COLO829 (cell line): ENCODE results near the gene FAM3D.

Experiments
- DNase-seq: peaks from one replicate; pipeline ENCODE4 v3.0.0; 2012; ENCODE audit warnings: low spot score

FAM3D gene

GRCh38 chr3:58591517-58592510, 74.8 kb downstream of the FAM3D start:
- peak; percentile 91 for DNase-seq

DNA sequence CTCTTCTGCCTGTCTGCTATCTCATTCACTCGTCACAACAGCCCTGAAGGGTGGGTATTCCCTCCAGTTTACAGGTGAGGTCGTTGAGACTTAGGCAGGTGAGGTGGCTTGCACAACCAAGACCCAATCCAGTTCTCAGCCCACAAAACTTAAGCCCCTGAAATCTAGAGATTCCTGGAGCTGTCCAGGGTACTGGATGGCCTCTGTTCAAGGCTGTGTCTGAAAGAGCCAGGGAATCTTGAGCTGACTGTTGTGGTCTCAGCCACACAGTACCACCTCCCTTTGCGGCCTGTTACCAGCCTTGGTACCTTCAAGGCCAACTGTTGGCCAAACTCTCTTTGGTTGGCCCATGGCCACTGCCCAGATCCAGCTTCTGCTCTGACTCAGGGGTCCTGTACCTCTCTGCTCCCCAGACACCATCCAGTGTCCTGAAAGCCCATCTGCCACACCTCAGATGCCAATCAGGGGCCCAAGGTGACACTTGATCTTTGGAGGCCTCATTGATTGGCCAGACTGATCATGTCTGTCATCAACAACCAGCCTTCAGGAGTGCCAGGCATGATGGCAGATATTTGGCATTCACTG, 78.5 kb downstream of the FAM3D start:
- peak; percentile 30 for DNase-seq

DNA sequence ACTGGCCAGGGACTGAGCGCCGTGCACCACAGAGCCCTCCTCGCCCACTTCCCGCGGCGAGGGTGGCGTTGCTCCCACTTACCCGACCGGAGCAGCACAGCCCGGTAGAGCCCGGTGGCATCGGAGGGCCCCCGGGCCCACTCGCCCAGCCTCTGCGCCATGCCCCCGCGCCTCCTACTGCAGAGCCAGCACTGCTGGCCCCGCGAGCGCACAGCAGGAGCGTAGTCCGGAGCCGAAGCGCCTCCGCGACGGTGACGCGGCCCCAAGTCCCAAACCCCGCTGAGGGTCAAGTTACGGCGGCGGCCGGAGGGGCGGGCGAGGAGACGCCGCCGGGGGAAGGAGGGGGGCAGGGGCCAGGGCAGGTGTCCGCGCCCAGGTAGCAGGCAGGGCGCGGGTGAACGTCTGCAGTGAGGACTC, 79.8 kb downstream of the FAM3D start:
- DNase-seq: no peak

DNA sequence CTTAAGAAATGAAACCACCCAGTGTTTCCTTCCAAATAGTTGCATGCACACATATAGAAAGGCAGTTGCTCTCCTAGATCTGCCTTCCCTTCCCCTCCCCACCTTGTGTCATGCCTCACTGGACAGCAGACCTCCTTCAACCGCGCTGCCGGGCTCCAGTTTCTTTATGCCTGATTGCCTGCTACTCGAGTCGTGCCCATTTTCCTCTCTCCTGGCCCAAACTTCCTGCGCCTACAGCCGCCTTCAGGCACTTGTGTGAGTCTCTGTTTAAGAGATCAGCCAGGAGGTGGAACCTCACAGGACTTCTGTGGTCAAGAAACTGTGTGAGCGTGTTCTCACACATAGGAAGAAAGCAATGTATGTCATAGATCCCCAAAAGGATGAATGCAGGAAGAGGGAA, 80.6 kb downstream of the FAM3D start:
- DNase-seq: no peak

DNA sequence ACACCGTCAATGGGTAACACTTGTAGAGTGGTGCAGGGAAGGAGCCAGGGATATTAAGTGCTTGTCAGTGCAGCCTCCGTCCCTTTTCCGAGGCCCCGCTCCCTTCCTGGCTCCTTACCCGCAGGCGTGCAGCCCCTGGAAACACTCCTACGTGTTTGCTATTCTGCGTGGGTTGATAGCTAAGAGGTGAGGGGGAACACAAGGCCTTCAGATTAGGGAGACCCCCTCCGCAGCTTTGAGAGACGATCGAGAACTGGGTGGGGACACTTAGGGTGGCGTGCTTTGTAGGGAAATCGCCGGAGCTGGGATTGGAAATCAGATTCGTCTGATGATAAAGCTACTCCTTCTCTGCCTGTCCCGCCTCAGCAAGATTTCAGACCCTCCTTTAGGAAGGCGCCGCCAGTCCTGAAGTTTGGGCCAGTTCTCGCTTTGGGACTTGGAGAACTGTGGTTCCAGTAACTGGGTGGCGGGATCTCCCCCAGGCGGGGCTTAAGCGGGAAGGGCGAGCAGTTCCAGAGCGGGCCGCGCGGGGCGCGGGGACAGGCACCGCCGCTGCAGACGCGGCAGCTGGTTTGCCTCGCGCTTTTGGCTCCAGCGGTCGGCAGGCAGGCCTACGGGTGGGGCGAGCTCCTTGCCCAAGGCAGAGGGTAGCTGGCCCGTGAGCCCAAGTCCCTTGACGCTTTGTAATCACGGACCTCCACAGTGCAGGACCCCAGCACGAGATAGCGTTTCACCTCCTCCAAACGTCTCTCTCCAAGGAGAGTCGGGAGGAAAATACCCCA, 81.4 kb downstream of the FAM3D start:
- DNase-seq: peak; percentile 92

DNA sequence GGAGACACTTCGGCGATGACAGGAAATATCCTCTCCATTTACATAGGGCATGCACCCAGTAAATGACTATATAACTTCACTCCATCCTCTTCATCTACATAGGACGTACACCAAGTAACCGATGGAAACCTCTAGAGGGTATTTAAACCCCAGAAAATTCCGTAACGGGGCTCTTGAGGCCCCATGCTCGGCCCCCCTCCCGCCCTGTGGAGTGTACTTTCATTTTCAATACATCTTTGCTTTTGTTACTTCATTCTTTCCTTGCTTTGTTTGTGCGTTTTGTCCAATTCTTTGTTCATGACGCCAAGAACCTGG, 81.9 kb downstream of the FAM3D start:
- no peak for DNase-seq
